Cardiac fibroblast (primary cell): ENCODE measurements around the gene ZFYVE26.
A peak's percentile ranks its signal among the peaks of the same experiment; 100 is the strongest.

ENCODE experiments used
- DNase-seq, 2 donors: peaks; one replicate each; pipeline versions ENCODE4 v3.0.0 to v3.0.0-alpha.2; 2010; ENCODE audit warnings: low read depth in 2 of 2
- H3K4me3 ChIP-seq, 2 donors: replicated peaks in 1 of 2; 1 replicate in 1 of 2; 2 replicates in 1 of 2; pipeline ENCODE4 v1.5.1; 2011; ENCODE audit warnings: low read depth in 2 of 2, low read length in 2 of 2, mild to moderate bottlenecking in 2 of 2, moderate library complexity in 1 of 2
- CTCF ChIP-seq: IDR thresholded peaks from one replicate; pipeline ENCODE4 v1.5.1; 2011; ENCODE audit warnings: low read depth, mild to moderate bottlenecking, low read length, inconsistent platforms

ZFYVE26 gene

GRCh38 chr14:67816326-67817002 lies at the start of gene ZFYVE26:
Gene ZFYVE26, minus strand, starts transcription at chr14:67816590. Its CDS starts 627 bp downstream, at chr14:67815963.
- H3K4me3 ChIP-seq: peak within 1 kb of the TSS; percentile 84 to 89
- peak; percentile 95 to 96 for DNase-seq
- TF ChIP-seq CTCF: no peak

GRCh38 chr14:67863223-67863622 lies 46.8 kb upstream of the ZFYVE26 start:
- no peak overlapping the region for H3K4me3 ChIP-seq
- no peak for TF ChIP-seq CTCF
- DNase-seq: no peak

- no peak for TF ChIP-seq CTCF
- no peak overlapping the region for H3K4me3 ChIP-seq
- no peak for DNase-seq
These were observed 42.9 kb upstream of the ZFYVE26 start for GRCh38 chr14:67859169-67859749.

- no peak for DNase-seq
- H3K4me3 ChIP-seq: no peak overlapping the region
- TF ChIP-seq CTCF: no peak
These were observed 41.5 kb upstream of the ZFYVE26 start for GRCh38 chr14:67857778-67858350.

- H3K4me3 ChIP-seq: no peak overlapping the region
- no peak for TF ChIP-seq CTCF
- no peak for DNase-seq
These were observed 40.4 kb upstream of the ZFYVE26 start for GRCh38 chr14:67856827-67857226.

GRCh38 chr14:67853715-67854114 lies 37.3 kb upstream of the ZFYVE26 start:
- DNase-seq: no peak
- H3K4me3 ChIP-seq: no peak overlapping the region
- TF ChIP-seq CTCF: no peak
